GM19452 (cell line): Measurements from ENCODE around the gene ARMC3.
"Not testable (repeated sequence)": the region's sequence is repeated elsewhere in the genome, so short reads cannot be mapped to it uniquely, and the experiment has no call there.

ENCODE experiments used
- ATAC-seq: cut with Tn5 transposase; IDR thresholded peaks from one replicate; pipeline ENCODE4 v1.9.1; 2021; ENCODE audit not compliant: unreplicated experiment

ARMC3 gene

DNA sequence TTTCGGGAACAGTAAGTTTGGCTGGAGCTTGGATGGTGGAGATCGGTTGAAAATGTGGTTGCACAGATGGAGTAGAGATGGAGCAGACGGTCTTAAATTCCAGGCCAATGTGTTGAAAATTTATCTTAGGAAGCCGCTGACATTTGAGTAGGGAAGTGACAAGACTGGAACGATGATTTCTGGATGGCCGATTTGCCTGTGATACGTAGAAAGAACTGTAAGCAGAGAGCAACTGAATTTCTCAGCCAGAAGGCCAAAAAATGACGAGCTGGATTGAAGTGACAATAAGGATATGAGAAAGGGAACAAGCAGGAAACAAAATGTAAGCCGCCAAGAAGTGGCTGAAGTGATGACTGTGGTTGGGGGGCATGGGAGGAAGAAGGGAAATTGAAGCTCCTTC is 687 bp upstream of the ARMC3 start:
- ATAC-seq: no peak

DNA sequence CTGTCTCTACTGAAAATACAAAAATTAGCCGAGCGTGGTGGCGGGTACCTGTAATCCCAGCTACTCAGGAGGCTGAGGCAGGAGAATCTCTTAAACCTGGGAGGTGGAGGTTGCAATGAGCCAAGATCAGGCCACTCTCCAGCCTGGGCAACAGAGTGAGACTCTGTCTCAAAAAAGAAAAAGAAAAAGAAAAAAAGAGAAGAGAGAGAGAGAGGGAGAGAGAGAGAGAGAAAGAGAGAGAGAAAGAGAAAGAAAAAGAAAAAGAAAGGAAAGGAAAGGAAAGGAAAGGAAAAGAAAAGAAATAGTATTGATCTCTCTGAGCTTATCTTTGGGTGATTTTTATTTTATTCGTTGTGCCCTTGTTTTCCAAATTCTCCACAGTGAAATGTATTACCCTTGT is 1.2 kb downstream of the ARMC3 start:
- ATAC-seq: not testable (repeated sequence)

DNA sequence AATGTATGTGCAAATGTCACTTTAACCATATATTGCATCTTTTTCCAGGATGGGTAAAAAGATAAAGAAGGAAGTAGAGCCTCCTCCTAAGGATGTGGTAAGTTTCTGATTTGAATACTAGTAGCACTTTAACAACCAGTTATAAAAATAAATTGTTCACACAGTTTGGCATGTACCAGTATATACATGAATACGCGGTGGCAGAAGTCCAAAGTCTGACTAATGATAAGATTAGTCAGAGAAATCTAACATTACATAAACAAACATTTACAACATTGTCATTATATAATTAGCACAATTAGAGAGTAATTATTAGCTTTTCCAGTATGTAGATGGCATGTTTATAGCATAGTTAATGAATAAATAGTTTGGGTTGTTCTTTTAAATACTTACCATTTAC is 4.1 kb downstream of the ARMC3 start:
- ATAC-seq: peak; percentile 75

DNA sequence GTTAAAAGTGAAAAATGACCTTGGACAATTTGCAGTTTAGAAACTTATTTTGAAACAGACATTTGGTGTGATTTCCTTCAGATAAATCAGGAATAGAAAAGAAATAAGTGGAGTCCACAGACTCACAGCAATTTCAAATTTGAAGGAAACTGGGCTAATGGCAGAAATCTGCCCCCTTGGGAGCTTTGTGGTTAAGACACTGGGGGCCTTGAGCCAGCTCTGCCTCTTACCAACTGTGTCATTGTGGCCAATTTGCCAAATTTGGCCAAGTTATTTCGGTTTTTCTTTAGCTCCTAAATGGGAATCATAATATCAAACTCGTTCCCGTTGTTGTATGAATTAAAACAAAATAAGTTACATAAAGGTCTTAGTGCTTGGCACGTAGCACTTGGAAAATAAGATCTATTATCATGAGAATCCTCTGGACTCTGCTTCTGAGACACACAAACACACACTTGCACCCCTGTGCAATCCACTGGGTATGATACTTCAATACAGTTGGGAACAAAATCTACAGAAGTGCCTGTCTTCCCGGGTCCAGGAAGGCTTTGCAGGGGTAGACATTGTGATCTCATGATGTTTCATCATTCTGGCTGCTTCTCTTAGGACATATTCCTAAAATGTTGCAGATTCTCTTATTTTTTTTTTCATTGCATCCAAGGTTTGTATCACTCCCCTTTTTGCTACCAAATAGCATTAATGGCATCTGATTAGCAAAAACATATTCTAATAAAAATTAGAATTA is 4.9 kb downstream of the ARMC3 start:
- ATAC-seq: no peak

DNA sequence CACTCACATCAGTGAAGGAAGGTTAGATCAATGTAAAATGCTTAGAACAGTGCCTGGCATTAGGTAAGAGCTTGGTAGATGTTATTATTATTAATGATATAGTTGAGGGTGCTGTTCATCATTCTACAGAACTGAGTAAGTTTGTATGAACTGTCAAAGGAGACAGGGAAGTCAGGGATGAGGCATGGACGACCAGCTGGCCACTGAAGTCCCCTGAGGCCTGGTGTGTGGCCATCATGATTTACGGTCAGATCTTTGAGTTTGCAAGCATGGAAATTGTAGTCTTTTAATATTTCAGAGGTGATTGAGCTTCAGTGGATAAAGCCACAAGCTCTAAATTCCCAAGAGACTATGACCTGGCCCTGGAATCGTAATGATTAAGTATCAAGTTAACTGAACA is 6.9 kb downstream of the ARMC3 start:
- ATAC-seq: no peak

- no peak for ATAC-seq
Measured at GRCh38 chr10:22942437-22942836, 14.6 kb downstream of the ARMC3 start.

DNA sequence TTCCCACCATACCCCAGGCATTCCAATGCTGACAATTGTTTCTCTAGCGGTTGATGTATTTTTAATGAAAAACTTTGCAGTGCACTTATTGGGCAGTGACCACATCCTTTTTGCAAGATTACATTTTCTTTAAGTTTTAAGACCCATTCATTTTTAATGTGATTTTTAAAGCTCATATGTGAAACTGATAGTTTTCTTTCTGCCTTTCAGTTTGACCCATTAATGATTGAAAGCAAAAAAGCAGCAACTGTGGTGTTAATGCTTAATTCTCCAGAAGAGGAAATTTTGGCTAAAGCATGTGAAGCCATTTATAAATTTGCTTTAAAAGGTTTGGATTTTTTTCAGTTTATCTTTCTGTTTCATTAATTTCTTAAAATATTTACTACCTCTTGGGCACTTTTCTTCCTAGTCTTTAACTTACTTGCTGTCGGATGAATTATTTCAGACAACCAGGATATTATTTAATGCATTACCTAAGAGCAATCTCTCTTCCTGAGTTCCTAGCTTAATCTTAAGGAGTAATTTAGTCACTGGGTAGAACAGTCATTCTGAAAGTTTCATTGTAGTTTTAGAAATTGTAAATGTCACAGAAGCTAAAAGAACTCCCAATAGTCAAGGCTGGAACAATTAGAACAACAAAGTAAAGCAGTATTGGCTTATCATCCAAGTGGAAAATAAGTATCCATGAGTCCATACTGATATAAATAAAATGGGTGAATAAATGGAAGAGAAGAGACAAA is 18.3 kb downstream of the ARMC3 start:
- ATAC-seq: peak; percentile 76

- ATAC-seq: no peak
Measured at GRCh38 chr10:22954970-22955369, 27.1 kb downstream of the ARMC3 start.

GRCh38 chr10:22958338-22958737 is 30.5 kb downstream of the ARMC3 start:
- no peak for ATAC-seq

- no peak for ATAC-seq
Measured at GRCh38 chr10:22959292-22959691, 31.4 kb downstream of the ARMC3 start.

- ATAC-seq: no peak
Measured at GRCh38 chr10:22959950-22960349, 32.1 kb downstream of the ARMC3 start.

- no peak for ATAC-seq
Measured at GRCh38 chr10:22962817-22963216, 35.0 kb downstream of the ARMC3 start.

- no peak for ATAC-seq
Measured at GRCh38 chr10:22969704-22970103, 41.9 kb downstream of the ARMC3 start.

- ATAC-seq: no peak
Measured at GRCh38 chr10:22976534-22976933, 48.7 kb downstream of the ARMC3 start.

DNA sequence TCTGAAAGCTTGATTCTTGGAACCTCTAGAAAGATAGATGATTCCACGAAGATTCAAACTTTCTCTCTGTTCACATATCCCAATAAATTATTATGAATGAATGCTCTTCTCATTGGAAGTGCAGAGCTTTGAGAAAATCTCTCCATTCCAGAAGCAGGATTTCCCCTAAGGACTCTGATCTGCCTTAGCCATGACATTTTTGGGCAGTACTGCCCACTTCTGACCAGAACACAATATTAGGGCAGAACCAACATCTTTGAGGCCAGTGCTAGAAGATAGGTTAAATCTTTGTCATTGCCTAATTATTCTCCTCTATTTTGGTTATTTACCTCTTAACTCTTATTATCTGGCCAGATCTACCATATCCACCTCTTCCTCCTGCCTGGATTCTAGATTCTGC is 49.9 kb downstream of the ARMC3 start:
- ATAC-seq: no peak

GRCh38 chr10:22978287-22978686 is 50.4 kb downstream of the ARMC3 start:
- ATAC-seq: no peak

GRCh38 chr10:22978918-22979317 is 51.1 kb downstream of the ARMC3 start:
- no peak for ATAC-seq

- ATAC-seq: no peak
Measured at GRCh38 chr10:22980822-22981221, 53.0 kb downstream of the ARMC3 start.

DNA sequence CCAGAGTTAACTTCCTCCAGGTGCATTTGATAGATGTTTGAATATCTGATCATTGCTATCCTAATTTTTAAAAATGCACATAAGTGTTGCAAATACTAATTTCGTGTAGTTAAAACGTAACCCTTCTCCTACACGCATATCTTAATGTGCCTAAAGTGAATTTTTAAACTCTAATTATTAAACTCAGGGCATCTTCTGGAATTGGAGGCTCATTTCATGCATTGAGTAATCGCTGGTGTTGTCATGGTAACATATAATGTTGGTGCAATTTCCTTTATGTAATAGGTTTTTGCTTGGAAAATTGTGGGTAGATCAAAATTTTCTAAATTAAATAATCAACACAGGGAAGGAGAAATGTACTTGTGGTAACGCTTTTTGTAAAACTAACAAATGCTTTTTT is 56.2 kb downstream of the ARMC3 start:
- no peak for ATAC-seq

GRCh38 chr10:22986771-22987542 is 59.1 kb downstream of the ARMC3 start:
- peak; percentile 56 for ATAC-seq

- no peak for ATAC-seq
Measured at GRCh38 chr10:22988581-22989360, 60.9 kb downstream of the ARMC3 start.
